Liver (tissue), 9 donors: ENCODE results near the gene NAGPA. TPM values are rescaled to one million over a fixed set of nuclear protein-coding genes. Genes with fewer than 3 reads are reported as not detected.

Experiments used
- DNase-seq: peaks from one replicate; pipeline ENCODE4 v3.0.0-alpha.2; 2017; ENCODE audit warnings: low spot score
- H3K27ac ChIP-seq, 2 donors: one replicate each; pipeline ENCODE4 v1.7.0; 2013; ENCODE audit warnings: inconsistent platforms in 2 of 2, low read length in 2 of 2, control low read depth in 1 of 2, low read depth in 1 of 2, mild to moderate bottlenecking in 1 of 2
- H3K27me3 ChIP-seq, 4 donors: one replicate each; pipeline versions ENCODE4 v1.6.1 to v1.7.0; 2013; ENCODE audit warnings: low read length in 3 of 4, inconsistent platforms in 1 of 4, mild to moderate bottlenecking in 1 of 4, moderate library complexity in 1 of 4; ENCODE audit not compliant: control insufficient read depth in 4 of 4, insufficient read depth in 4 of 4
- H3K36me3 ChIP-seq, 4 donors: one replicate each; pipeline versions ENCODE4 v1.6.1 to v1.7.0; 2013; ENCODE audit warnings: low read length in 3 of 4, mild to moderate bottlenecking in 3 of 4, low read depth in 1 of 4, moderate library complexity in 1 of 4; ENCODE audit not compliant: control insufficient read depth in 4 of 4, insufficient read depth in 3 of 4
- H3K4me1 ChIP-seq, 4 donors: one replicate each; pipeline versions ENCODE4 v1.6.1 to v1.7.0; 2013; ENCODE audit warnings: low read length in 3 of 4, mild to moderate bottlenecking in 3 of 4, moderate library complexity in 1 of 4; ENCODE audit not compliant: control insufficient read depth in 4 of 4, insufficient read depth in 4 of 4
- H3K4me3 ChIP-seq, 3 donors: one replicate each; pipeline versions ENCODE4 v1.6.1 to v1.7.0; 2013; ENCODE audit warnings: low read length in 3 of 3, control low read depth in 1 of 3, low read depth in 1 of 3, mild to moderate bottlenecking in 1 of 3
- H3K9ac ChIP-seq, 2 donors: one replicate each; pipeline ENCODE4 v1.7.0; 2013; ENCODE audit warnings: low read length in 2 of 2, mild to moderate bottlenecking in 2 of 2, moderate library complexity in 2 of 2, control low read depth in 1 of 2, low read depth in 1 of 2
- H3K9me3 ChIP-seq, 4 donors: one replicate each; pipeline versions ENCODE4 v1.6.1 to v1.7.0; 2013; ENCODE audit warnings: low read length in 3 of 4; ENCODE audit not compliant: control insufficient read depth in 4 of 4
- EGR1 ChIP-seq, 2 donors: IDR thresholded peaks; 2 replicates each; pipeline ENCODE4 v1.6.1; 2016 to 2018; ENCODE audit warnings: antibody characterized with exemption in 2 of 2, low read depth in 2 of 2
- FOXA1 ChIP-seq: IDR thresholded peaks from 2 replicates; pipeline ENCODE4 v1.6.1; 2016; ENCODE audit warnings: antibody characterized with exemption
- FOXA2 ChIP-seq: IDR thresholded peaks from 2 replicates; pipeline ENCODE4 v1.6.1; 2016; ENCODE audit warnings: antibody characterized with exemption
- GABPA ChIP-seq, 2 donors: IDR thresholded peaks in 1 of 2; conservative IDR thresholded peaks in 1 of 2; 2 replicates each; pipeline ENCODE4 v1.6.1; 2016; ENCODE audit warnings: antibody characterized with exemption in 2 of 2, mild to moderate bottlenecking in 1 of 2, moderate library complexity in 1 of 2
- HNF4A ChIP-seq, 2 donors: conservative IDR thresholded peaks; 2 replicates each; pipeline ENCODE4 v1.6.1; 2016; ENCODE audit warnings: antibody characterized with exemption in 2 of 2, mild to moderate bottlenecking in 2 of 2
- JUND ChIP-seq, 2 donors: IDR thresholded peaks; 2 replicates each; pipeline ENCODE4 v1.6.1; 2016; ENCODE audit warnings: antibody characterized with exemption in 2 of 2
- RXRA ChIP-seq, 2 donors: IDR thresholded peaks; 2 replicates each; pipeline ENCODE4 v1.6.1; 2017 to 2018; ENCODE audit warnings: antibody characterized with exemption in 2 of 2, mild to moderate bottlenecking in 1 of 2
- SP1 ChIP-seq: IDR thresholded peaks from 2 replicates; pipeline ENCODE4 v1.6.1; 2018; ENCODE audit warnings: antibody characterized with exemption, mild to moderate bottlenecking
- TAF1 ChIP-seq: conservative IDR thresholded peaks from 2 replicates; pipeline ENCODE4 v1.6.1; 2016; ENCODE audit warnings: antibody characterized with exemption, mild to moderate bottlenecking
- WGBS: extraction: QIAGEN DNeasy Blood & Tissue Kit; methylation state at CpG from one replicate; pipeline ENCODE4 v1.1.7; 2013; 5-methylcytosine and 5-hydroxymethylcytosine counted together
- polyA plus RNA-seq, 2 donors: library from polyadenylated mRNA; stranded (reverse) in 1 of 2; unstranded in 1 of 2; fragments of 200-250 nt in 1 of 2; fragments of >200 nt in 1 of 2; fragmentation: Nextera tagmentation in 1 of 2; extraction: Ambion mirVana in 1 of 2; gene quantifications; one replicate each; pipeline versions ENCODE4 v1.2.1 to v1.2.3, GENCODE V29; 2013 to 2015
- total RNA-seq, 2 donors: library from RNA; depleted of rRNA; stranded (reverse); fragments of >200 nt; gene quantifications; one replicate each; pipeline ENCODE4 v1.2.3, GENCODE V29; 2014
- TF ChIP-seq, protein P1 (sequence below): IDR thresholded peaks from 2 replicates; pipeline ENCODE4 v1.6.1; 2016; ENCODE audit warnings: antibody characterized with exemption
- TF ChIP-seq, protein P2 (sequence below): IDR thresholded peaks from 2 replicates; pipeline ENCODE4 v1.6.1; 2016; ENCODE audit warnings: antibody characterized with exemption
- TF ChIP-seq, protein P3 (sequence below): IDR thresholded peaks from 2 replicates; pipeline ENCODE4 v1.6.1; 2016; ENCODE audit warnings: antibody characterized with exemption
- donor health status: healthy.
- donor health status: healthy.
- donor health status: healthy.
- donor health status: healthy.
- donor health status: healthy.

NAGPA gene
- total and polyA plus RNA-seq, 4 donors: 5.4 to 13.4 (median 10.7) TPM

DNA sequence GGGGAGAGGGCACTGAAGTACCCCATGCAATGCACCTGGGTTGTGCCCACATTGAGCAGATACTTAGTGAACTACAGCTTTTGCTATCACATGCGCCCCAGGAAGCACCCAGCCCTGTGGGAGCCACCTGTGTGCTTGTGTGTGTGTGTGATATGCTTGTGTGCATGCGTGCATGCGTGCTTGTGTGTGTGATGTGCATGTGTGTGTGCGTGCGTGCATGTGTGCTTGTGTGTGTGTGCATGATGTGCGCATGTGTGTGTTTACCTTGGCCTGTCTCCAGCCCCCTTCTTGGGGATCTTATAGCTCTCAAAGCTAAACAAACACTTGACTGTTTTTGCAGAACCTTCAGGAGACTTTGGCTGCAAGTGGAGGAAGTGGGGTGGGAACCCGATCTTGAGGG, 31.2 kb upstream of the NAGPA start:
- no peak for DNase-seq
- H3K9me3 ChIP-seq: no peaks in the 10 kb centered on the region
- 78% methylated on average over 7 of the region's 7 CpGs for WGBS
- no peak overlapping the region for H3K4me3 ChIP-seq
- H3K27ac ChIP-seq: no peak overlapping the region
- H3K9ac ChIP-seq: no peak overlapping the region
- TF ChIP-seq GABPA (IDR thresholded peaks at IDR 0.05 in 1 of 2, conservative IDR thresholded peaks at IDR 0.05 in 1 of 2) (no peak), FOXA2 (no peak), FOXA1 (no peak), JUND (IDR thresholded peaks at IDR 0.05) (no peak), RXRA (IDR thresholded peaks at IDR 0.05) (no peak)
- TF ChIP-seq, protein P1, sequence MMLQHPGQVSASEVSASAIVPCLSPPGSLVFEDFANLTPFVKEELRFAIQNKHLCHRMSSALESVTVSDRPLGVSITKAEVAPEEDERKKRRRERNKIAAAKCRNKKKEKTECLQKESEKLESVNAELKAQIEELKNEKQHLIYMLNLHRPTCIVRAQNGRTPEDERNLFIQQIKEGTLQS: no peak
- no peaks in the 10 kb centered on the region for H3K36me3 ChIP-seq
- H3K4me1 ChIP-seq: no peaks in the 10 kb centered on the region
- H3K27me3 ChIP-seq: no peaks in the 10 kb centered on the region

DNA sequence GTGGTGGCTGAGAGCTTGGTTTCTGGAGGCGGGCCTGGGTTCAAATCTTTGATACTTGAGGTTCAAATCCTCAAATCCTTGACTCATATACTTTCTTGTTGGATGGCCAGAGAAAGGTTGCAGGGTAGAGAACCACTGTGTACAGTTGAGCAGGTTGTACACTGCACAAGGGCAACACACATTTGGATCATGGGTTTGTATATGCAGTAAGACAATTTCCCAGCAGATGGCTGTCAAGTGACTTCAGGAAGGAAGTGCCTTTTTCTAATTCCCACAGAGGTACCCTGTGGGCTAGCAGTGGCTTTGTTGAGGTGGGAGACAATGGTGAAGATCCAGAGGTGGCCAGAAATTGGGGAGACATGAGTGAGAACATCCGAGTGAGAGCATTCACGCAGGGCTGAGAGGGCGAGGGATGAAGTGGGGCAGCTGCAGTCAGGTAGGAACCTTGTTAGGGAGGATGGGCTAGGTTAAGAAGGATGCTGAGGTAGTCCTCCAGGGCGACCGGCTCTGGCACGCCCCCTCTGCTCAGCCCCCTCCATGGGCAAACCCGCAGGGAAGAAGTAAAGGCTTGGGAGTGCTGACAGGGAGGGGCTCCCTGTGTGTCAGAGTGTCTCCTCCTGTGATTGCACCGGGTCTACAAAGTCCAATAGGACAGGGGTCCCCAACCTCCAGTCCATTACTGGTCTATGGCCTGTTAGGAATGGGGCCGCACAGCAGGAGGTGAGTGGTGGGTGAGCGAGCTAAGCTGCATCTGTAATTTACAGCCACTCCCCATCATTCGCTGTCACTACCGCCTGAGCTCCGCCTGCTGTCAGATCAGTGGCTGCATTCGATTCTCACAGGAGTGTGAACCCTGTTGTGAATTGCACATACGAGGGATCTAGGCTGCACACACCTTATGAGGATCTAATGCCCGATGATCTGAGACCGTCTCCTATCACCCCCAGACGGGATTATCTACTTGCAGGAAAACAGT, 29.3 kb upstream of the NAGPA start:
- 81% methylated on average over 19 of the region's 19 CpGs for WGBS
- Histone ChIP-seq H3K4me3 (no peak overlapping the region), H3K27me3 (no peaks in the 10 kb centered on the region), H3K9me3 (no peaks in the 10 kb centered on the region), H3K27ac (no peak overlapping the region), H3K4me1 (no peaks in the 10 kb centered on the region), H3K36me3 (no peaks in the 10 kb centered on the region), H3K9ac (no peak overlapping the region)
- DNase-seq: no peak
- no peak for TF ChIP-seq FOXA1

DNA sequence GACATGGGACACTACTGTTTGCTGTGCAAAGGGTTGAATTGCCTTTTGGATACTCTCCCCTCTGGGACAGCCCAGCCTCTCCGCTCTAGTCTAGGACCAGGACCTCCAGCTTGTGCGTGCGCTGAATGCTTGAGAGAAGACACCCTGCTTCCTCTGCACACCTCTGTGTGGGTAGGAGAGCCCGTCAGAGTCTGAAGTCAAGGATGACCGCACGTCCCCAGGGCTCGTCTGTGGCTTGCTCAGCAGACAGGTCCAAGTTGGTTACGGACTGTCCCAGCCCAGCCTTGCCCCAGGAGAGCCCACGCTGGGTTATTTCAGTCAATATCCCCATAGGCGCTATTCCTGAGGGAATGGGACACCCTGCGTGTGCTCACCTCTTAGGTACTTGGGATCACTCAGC, 28.3 kb upstream of the NAGPA start:
- H3K9ac ChIP-seq: no peak overlapping the region
- DNase-seq: no peak
- no peaks in the 10 kb centered on the region for H3K36me3 ChIP-seq
- H3K4me3 ChIP-seq: no peak overlapping the region
- H3K9me3 ChIP-seq: no peaks in the 10 kb centered on the region
- no peak overlapping the region for H3K27ac ChIP-seq
- TF ChIP-seq EGR1 (IDR thresholded peaks at IDR 0.05; ENCODE audit: low read depth in 2 of 2): no peak
- TF ChIP-seq GABPA (IDR thresholded peaks at IDR 0.05 in 1 of 2, conservative IDR thresholded peaks at IDR 0.05 in 1 of 2): no peak
- TF ChIP-seq SP1: no peak
- no peak for TF ChIP-seq HNF4A (conservative IDR thresholded peaks at IDR 0.05)
- TF ChIP-seq, protein P2, sequence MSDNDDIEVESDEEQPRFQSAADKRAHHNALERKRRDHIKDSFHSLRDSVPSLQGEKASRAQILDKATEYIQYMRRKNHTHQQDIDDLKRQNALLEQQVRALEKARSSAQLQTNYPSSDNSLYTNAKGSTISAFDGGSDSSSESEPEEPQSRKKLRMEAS: no peak
- no peak for TF ChIP-seq TAF1
- TF ChIP-seq JUND (IDR thresholded peaks at IDR 0.05): no peak
- TF ChIP-seq, protein P3, sequence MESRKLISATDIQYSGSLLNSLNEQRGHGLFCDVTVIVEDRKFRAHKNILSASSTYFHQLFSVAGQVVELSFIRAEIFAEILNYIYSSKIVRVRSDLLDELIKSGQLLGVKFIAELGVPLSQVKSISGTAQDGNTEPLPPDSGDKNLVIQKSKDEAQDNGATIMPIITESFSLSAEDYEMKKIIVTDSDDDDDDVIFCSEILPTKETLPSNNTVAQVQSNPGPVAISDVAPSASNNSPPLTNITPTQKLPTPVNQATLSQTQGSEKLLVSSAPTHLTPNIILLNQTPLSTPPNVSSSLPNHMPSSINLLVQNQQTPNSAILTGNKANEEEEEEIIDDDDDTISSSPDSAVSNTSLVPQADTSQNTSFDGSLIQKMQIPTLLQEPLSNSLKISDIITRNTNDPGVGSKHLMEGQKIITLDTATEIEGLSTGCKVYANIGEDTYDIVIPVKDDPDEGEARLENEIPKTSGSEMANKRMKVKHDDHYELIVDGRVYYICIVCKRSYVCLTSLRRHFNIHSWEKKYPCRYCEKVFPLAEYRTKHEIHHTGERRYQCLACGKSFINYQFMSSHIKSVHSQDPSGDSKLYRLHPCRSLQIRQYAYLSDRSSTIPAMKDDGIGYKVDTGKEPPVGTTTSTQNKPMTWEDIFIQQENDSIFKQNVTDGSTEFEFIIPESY: no peak
- WGBS: 94% methylated on average over 11 of the region's 11 CpGs
- no peaks in the 10 kb centered on the region for H3K4me1 ChIP-seq
- no peaks in the 10 kb centered on the region for H3K27me3 ChIP-seq
